Common myeloid progenitor, CD34-positive (primary cell): ENCODE data around the gene DLG5.

Experiments used
- CTCF ChIA-PET: fragments of 350-600 bp; sonication (Branson Sonifier 250); formaldehyde crosslinking; loops from one replicate; lab custom pipeline; 2021; ENCODE audit warnings: antibody characterized with exemption; lab: Charles Lee
- POLR2A ChIA-PET: fragments of 350-600 bp; sonication (Branson Sonifier 250); formaldehyde crosslinking; loops from one replicate; lab custom pipeline; 2021; ENCODE audit warnings: antibody characterized with exemption; lab: Charles Lee
- DNase-seq, 3 donors: peaks; one replicate each; pipeline versions ENCODE4 v3.0.0 to v3.0.0-alpha.2; 2013
- H3K27ac ChIP-seq, 2 experiments: 1 replicate in 1 of 2; 2 replicates in 1 of 2; pipeline ENCODE4 v1.7.0; 2013; ENCODE audit warnings: inconsistent platforms in 2 of 2, low read length in 2 of 2, mild to moderate bottlenecking in 2 of 2, low read depth in 1 of 2, moderate library complexity in 1 of 2; ENCODE audit not compliant: severe bottlenecking in 2 of 2, insufficient read depth in 1 of 2, poor library complexity in 1 of 2
- H3K27me3 ChIP-seq, 5 experiments: replicated peaks in 2 of 5; 1 replicate in 3 of 5; 2 replicates in 2 of 5; pipeline versions ENCODE4 v1.6.1 to v1.7.0; 2013; ENCODE audit warnings: low read length in 4 of 5, mild to moderate bottlenecking in 2 of 5, moderate library complexity in 2 of 5, inconsistent platforms in 1 of 5; ENCODE audit not compliant: insufficient read depth in 5 of 5, control insufficient read depth in 4 of 5
- H3K36me3 ChIP-seq, 4 experiments: 1 replicate in 2 of 4; 2 replicates in 2 of 4; pipeline versions ENCODE4 v1.6.1 to v1.7.0; 2013; ENCODE audit warnings: low read length in 3 of 4, control low read depth in 1 of 4, mild to moderate bottlenecking in 1 of 4; ENCODE audit not compliant: control insufficient read depth in 4 of 4, insufficient read depth in 4 of 4
- H3K4me1 ChIP-seq, 4 experiments: 1 replicate in 3 of 4; 2 replicates in 1 of 4; pipeline versions ENCODE4 v1.6.1 to v1.7.1; 2013; ENCODE audit warnings: low read length in 3 of 4, mild to moderate bottlenecking in 3 of 4, control low read depth in 1 of 4, inconsistent platforms in 1 of 4, moderate library complexity in 1 of 4; ENCODE audit not compliant: control insufficient read depth in 4 of 4, insufficient read depth in 4 of 4; ENCODE audit errors: control extremely low read depth in 1 of 4
- H3K4me3 ChIP-seq, 7 experiments: 1 replicate in 4 of 7; 2 replicates in 3 of 7; pipeline versions ENCODE4 v1.5.1 to v1.7.0; 2013; ENCODE audit warnings: mild to moderate bottlenecking in 7 of 7, low read length in 6 of 7, moderate library complexity in 6 of 7, inconsistent platforms in 2 of 7, low read depth in 2 of 7, control low read depth in 1 of 7; ENCODE audit not compliant: insufficient read depth in 4 of 7, control insufficient read depth in 1 of 7; ENCODE audit errors: extremely low read depth in 1 of 7
- H3K9me3 ChIP-seq, 5 experiments: 1 replicate in 4 of 5; 2 replicates in 1 of 5; pipeline versions ENCODE4 v1.6.1 to v1.7.1; 2013; ENCODE audit warnings: low read length in 4 of 5, mild to moderate bottlenecking in 2 of 5, inconsistent platforms in 1 of 5, low read depth in 1 of 5, moderate library complexity in 1 of 5; ENCODE audit not compliant: control insufficient read depth in 4 of 5, insufficient read depth in 2 of 5; ENCODE audit errors: control extremely low read depth in 1 of 5
- WGBS: methylation state at CpG from one replicate; pipeline ENCODE4 v1.1.5; 2013; ENCODE audit not compliant: insufficient coverage; 5-methylcytosine and 5-hydroxymethylcytosine counted together

DLG5 gene

GRCh38 chr10:77798940-77799339 is 127.6 kb downstream of the DLG5 start:
- ChIA-PET POLR2A (no interaction called here), CTCF (no interaction called here)
- Histone ChIP-seq H3K27me3 (no peaks in the 10 kb centered on the region), H3K9me3 (no peaks in the 10 kb centered on the region), H3K36me3 (peaks cover 0 to 26% (median 6%) of the 10 kb centered on the region in 4 experiments), H3K4me3 (no peak overlapping the region), H3K27ac (no peak overlapping the region), H3K4me1 (no peaks in the 10 kb centered on the region)
- 100% methylated on average over 2 of the region's 2 CpGs for WGBS
- no peak for DNase-seq

GRCh38 chr10:77796311-77796915 is 130.1 kb downstream of the DLG5 start:
- no peaks in the 10 kb centered on the region for H3K9me3 ChIP-seq
- ChIA-PET POLR2A (no interaction called here), CTCF (no interaction called here)
- 97% methylated on average over 16 of the region's 16 CpGs for WGBS
- no peaks in the 10 kb centered on the region for H3K27me3 ChIP-seq
- no peak overlapping the region for H3K4me3 ChIP-seq
- DNase-seq = no peak
- H3K4me1 ChIP-seq = no peaks in the 10 kb centered on the region
- peaks cover 0 to 40% (median 8%) of the 10 kb centered on the region in 4 experiments for H3K36me3 ChIP-seq
- H3K27ac ChIP-seq = no peak overlapping the region

- Histone ChIP-seq H3K36me3 (peaks cover 0 to 40% (median 9%) of the 10 kb centered on the region in 4 experiments), H3K27me3 (no peaks in the 10 kb centered on the region), H3K27ac (no peak overlapping the region), H3K4me3 (no peak overlapping the region), H3K4me1 (no peaks in the 10 kb centered on the region), H3K9me3 (no peaks in the 10 kb centered on the region)
- DNase-seq = no peak
- CTCF ChIA-PET = no interaction called here
- WGBS = 95% methylated on average over 18 of the region's 20 CpGs
- POLR2A ChIA-PET = no interaction called here
These were observed 131.0 kb downstream of the DLG5 start for GRCh38 chr10:77795426-77796055.

DNA sequence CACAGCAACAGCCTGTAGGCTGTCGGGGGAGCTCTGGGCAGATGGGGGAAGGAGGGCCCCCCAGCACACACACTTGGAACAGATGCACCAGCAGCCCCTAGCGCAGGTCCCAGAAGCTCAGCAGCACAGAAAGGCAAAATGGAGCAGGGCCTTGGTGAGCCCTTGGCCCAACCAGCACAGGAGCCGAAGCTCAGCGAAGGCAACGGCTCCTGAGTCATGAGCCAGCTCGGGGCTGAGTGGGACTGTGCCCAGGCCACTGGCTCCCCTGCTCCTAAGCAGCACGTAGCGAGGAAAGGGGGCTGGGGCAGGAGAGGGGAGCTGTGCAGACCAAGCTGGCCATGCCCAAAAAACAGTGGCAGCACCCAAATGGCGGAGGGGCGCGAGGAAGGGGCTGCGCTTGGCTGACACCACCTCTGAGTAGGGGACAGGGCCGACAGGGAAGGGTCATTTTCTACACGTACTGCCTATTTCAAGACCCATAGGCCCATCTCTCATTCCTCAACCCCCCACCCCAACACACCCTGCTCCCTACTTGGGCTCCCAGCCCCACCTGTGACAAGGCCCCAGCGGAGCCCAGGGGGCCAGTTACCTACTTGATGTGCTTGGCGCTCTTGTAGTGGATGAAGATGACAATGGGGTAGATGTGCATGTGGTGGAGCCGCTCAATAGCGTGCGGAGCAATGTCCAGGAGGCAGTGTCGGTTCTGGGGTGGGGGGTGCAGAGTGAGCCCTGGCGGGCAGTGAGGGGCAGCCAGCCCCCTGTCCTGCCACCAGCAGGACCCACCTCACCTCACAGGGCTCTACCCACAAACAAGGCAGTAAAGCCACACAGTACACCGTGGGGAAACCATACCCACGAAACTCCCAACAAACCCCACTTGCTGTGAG is 132.1 kb downstream of the DLG5 start:
- Histone ChIP-seq H3K27me3 (no peaks in the 10 kb centered on the region), H3K4me3 (no peak overlapping the region), H3K36me3 (peaks cover 0 to 35% (median 9%) of the 10 kb centered on the region in 4 experiments), H3K9me3 (no peaks in the 10 kb centered on the region), H3K4me1 (peaks cover 0 to 5% (median 2%) of the 10 kb centered on the region in 4 experiments), H3K27ac (no peak overlapping the region)
- POLR2A ChIA-PET = interaction anchor here (0.6 kb wide), 1 partner anchor 71 kb away, joined by 3 read pairs; no protein-coding TSS in a partner anchor
- CTCF ChIA-PET = no interaction called here
- no peak for DNase-seq
- WGBS = 98% methylated on average over 11 of the region's 23 CpGs

GRCh38 chr10:77793831-77794230 is 132.7 kb downstream of the DLG5 start:
- Histone ChIP-seq H3K27ac (no peak overlapping the region), H3K36me3 (peaks cover 0 to 35% (median 7%) of the 10 kb centered on the region in 4 experiments), H3K4me3 (no peak overlapping the region), H3K4me1 (peaks cover 0 to 5% (median 2%) of the 10 kb centered on the region in 4 experiments), H3K27me3 (no peaks in the 10 kb centered on the region), H3K9me3 (no peaks in the 10 kb centered on the region)
- ChIA-PET CTCF (no interaction called here), POLR2A (interaction anchor here (0.6 kb wide), 1 partner anchor 72 kb away, joined by 3 read pairs; no protein-coding TSS in a partner anchor)
- no peak for DNase-seq
- 82% methylated on average over 5 of the region's 7 CpGs for WGBS

- Histone ChIP-seq H3K9me3 (no peaks in the 10 kb centered on the region), H3K36me3 (peaks cover 0 to 30% (median 8%) of the 10 kb centered on the region in 4 experiments), H3K4me1 (peaks cover 0 to 5% (median 2%) of the 10 kb centered on the region in 4 experiments), H3K4me3 (no peak overlapping the region), H3K27ac (no peak overlapping the region), H3K27me3 (no peaks in the 10 kb centered on the region)
- WGBS = 94% methylated on average over 12 of the region's 12 CpGs
- CTCF ChIA-PET = no interaction called here
- POLR2A ChIA-PET = no interaction called here
- no peak for DNase-seq
These were observed 134.4 kb downstream of the DLG5 start for GRCh38 chr10:77792155-77792554.
